NK-92 (cell line): ENCODE measurements around the gene CCDC40.

Source experiments
- DNase-seq: peaks from one replicate; lab custom pipeline; 2025; ENCODE audit not compliant: unreplicated experiment; lab: John Stamatoyannopoulos, UW

The CCDC40 gene

DNA sequence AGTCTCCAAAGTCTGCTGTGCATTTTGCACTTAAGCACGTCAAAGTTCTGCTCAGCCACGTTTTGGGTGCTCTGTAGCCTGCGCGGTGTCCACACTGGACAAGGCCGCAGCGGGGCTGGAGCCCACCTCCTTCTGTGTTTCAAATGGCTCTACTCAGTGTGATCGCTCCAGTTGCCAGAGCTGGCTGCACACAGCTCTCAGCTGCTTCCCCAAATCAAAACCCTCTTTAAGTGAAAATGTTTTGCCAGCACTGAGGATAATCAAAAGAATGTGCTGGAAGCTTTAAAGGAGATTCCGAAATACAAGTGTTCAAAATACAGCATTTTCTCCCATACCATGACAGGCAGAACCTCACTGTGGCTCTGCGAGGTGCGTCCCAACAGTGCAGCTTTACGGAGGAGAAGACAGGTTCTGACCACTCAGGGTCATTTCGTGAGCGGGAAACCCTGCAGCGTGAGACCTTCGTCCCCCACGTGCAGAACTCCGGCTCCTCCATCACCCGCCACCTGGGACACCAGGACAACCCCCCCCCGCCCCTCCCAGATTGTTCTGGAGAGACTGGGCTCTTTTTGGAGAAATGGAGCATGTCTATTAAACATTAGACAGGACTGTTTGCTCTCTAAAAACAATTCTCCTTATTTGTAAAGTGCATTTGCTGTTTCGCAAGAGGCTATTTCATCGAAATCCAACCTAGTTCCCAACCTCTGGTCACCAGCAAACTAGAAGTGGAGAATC, 17.4 kb upstream of the CCDC40 start:
- no peak for DNase-seq

GRCh38 chr17:80021600-80021999, 14.8 kb upstream of the CCDC40 start:
- no peak for DNase-seq

DNA sequence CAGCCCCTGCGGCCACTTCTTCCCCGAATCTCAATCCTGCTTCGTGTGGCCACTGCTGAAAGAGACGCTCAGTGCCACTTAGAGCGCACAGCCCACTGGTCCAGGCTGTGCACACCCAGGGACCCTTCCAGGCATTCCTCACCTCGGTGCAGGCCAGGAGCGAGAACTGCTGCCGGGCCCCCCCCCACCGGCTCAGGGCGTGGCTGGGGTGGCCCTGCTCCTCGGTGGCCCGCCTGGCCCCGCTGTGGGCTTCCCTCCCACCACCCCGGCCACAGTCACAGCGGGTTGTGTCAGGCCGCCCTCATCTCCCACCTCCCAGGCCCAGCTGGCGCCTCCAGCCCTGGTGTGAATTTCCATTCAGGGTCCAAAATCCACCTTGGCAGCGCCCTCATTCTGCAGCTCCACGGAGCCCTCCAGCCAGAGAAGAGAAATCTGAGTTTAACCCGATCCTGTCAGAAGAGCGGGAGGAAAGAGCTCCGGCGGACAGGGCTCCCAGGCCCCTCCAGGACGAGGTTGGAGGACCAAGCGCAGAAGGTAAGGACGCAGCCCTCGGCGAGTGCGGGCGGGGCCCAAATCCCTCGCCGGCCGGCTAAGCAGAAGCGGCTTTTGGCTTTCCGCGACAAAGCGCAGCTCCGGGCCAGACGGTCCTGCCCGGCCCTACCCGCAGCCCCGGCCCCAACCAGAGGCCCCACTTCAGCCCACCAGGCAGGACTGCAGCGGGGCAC, 12.8 kb upstream of the CCDC40 start:
- no peak for DNase-seq

DNA sequence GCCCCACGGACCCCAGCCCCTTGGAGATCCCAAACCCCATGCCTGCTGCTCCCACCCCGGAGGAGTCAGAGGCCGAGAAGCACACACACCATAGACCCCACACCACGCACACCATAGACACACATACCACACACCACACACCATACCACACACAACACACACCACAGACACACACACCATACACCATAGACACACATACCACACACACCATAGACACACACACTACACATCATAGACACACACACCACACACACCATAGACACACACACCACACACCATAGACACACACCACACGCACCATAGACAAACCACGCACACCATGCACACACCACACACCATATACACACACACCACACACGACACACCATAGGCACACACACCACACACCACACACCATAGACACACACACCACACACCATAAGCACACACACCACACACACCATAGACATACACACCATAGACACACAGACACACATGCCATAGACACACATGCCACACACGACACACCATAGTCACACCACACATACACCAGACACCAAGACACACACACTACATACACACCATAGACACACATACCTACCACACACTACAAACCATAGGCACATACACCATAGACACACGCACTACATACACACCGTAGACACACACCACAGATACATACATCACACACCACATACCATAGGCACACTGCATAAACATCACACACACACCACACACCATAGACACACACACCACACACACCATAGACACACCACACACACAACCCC, 12.1 kb upstream of the CCDC40 start:
- DNase-seq: no peak

GRCh38 chr17:80025140-80025539, 11.3 kb upstream of the CCDC40 start:
- no peak for DNase-seq

DNA sequence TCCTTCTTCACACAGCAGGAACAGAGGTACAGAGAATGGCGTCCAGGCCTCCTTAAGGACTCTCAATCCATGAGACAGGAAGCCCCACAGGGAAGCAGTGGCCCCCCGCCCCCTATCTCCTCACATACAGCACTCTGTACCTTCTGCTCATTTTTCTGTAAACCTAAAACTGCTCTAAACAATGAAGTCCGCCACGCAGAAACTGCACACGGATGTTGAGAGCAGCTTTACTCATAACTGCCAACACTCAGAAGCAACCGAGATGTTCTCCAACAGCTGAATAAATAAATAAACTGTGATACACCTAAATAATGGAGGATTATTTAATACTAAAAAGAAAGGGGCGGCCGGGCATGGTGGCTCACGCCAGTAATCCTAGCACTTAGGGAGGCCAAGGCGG, 10.6 kb upstream of the CCDC40 start:
- no peak for DNase-seq

DNA sequence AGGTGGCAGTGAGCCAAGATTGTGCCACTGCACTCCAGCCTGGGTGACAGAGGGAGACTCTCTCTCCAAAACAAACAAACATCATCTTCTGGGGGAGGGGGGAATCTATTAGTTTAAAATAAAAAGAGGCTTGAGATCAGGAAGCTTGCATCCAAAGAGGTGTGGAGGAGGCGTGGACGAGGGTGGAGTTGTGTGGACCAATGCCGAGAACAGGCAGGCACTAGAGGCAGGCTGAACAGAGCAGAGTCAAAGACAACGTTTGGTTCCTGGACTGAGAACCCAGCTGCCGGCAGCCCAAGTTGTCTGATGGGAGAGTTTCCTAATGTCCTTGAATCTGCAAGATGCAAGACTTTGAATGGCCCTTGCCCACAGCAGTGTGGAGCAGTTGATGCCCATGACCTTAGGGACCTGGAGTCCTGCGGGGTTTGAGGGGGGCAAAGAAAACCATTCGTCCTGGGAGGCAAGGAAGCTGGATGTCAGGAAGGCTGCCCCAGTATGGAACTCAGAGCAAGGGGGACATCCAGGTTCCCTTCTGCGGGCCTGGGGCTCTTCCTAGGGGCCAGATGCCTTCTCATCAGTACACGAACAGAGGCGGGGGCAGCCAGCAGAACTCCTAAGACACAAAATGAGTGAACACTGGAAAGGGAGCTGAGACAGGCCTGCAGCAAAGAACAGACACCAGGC, 9.9 kb upstream of the CCDC40 start:
- no peak for DNase-seq

DNA sequence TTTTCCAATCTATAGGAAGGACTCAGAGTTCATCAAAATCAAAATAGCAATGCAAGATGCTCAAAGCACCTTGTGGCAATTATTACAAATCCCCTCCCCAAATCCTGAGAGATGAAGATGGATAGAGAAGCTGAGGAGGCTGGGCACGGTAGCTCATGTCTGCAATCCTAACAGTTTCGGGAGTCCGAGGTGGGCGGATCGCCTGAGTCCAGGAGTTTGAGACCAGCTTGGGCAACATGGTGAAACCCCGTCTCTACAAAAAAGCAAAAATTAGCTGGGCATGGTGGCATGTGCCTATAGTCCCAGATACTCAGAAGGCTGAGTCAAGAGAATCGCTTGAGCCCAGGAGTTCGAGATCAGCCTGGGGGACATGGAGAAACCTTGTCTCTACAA, 9.4 kb upstream of the CCDC40 start:
- DNase-seq: no peak

DNA sequence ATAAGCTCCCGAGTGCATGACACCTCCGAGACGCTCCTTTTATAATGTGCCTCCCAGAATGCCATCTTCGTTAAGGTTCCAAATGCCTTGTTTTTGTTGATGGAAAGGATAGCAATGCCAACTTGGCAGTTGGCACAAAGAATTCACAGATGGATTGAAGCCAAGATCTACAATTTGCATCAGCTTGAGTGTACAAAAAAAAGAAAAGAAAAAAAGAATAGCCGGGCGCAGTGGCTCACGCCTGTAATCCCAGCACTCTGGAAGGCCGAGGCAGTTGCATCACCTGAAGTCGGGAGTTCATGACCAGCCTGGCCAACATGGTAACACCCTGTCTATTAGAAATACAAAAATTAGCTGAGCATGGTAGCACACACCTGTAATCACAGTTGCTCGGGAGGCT, 8.4 kb upstream of the CCDC40 start:
- DNase-seq: no peak

GRCh38 chr17:80029258-80029974, 7.0 kb upstream of the CCDC40 start:
- no peak for DNase-seq

DNA sequence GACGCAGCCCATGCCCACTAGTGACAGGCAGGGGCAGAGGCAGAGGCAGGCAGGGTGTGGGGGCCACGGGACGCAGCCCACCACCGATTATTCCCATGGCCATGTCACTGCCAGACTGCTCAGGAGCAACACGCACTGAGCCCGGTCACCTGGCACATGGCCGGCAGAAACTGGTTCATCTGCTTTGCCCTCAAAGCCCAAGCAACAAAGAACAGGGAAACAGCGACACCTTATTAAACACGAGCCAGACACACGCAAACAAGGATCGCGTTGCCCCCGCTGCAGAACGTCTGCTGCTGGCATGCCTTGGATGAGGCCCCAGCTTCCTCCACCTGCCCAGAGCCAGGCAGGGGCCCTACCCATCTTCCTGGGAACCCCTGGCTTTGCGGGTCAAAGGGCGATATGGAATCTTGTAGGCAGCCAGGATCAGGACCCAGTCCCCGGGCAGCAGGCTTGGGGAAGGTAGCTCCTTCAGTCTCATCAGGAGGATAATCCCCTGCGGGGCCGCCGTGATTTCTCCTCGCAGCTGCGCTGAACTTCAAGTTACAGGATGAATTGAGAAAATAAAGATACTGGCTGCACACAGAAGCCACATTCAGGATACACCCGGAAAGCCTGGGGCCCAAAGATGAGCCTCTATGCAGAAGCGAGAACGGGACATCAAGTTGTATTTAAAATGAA, 5.6 kb upstream of the CCDC40 start:
- DNase-seq: no peak

- DNase-seq: no peak
These were observed 4.6 kb upstream of the CCDC40 start for GRCh38 chr17:80031691-80032430.

- no peak for DNase-seq
These were observed 3.7 kb upstream of the CCDC40 start for GRCh38 chr17:80032614-80033171.

GRCh38 chr17:80033840-80034239, 2.6 kb upstream of the CCDC40 start:
- no peak for DNase-seq

GRCh38 chr17:80034791-80035686, 1.4 kb upstream of the CCDC40 start:
- DNase-seq: no peak

DNA sequence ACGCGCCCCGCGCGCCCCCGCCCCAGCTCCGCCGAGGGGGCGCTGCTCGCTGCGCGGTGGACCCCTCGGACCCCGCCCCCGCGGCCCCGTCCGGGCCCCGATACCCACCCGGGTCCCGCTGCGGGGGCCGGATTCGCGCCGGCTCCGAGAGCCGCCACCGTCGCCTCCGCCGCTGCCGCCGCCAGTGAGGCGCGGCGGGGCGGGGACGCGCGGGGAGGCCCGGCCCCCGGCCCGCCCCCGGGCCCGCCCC, 830 bp upstream of the CCDC40 start, which contains the start of gene TBC1D16:
Gene TBC1D16 (minus strand): TSS at position 186 of the 250 bp plus-strand sequence. CDS start 22,325 bp downstream, outside the sequence.
- no peak for DNase-seq

DNA sequence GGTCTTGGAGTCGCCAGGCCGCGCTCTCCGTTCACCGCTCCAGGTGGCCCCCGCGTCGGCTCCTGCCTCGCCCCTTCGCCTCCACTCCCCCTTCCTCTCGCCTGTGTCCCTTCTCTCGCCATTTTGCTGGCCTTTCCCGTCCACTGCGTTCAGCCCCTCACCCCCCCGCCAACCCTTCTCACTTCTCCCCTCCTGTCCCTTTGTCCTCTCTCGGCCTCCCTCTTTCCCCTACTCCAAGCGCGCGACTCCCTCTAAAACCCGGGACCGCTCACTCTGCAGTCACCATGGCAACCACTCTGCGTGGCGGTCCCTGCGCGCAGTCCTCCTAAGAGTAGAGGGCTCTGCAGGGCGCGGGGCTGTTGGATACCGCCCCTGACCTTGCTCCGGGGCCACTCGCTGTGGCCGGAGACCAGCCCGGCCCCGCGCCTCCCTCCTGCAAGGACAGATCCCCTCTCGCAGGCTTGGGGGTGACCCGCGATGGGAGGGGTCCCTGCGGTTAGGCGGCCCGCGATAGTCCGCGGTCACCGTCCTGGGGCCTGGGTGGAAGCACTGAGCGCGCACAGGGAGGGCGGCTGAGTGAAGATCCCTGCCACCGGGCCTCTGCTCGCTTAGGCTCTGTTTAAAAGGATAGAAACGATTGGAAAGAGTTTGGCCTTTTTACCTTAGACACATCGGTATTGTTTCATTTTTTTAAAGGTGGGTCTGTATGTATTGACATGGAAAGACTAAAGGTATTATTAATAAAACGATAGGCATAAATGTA, 454 bp downstream of the CCDC40 start:
- no peak for DNase-seq

DNA sequence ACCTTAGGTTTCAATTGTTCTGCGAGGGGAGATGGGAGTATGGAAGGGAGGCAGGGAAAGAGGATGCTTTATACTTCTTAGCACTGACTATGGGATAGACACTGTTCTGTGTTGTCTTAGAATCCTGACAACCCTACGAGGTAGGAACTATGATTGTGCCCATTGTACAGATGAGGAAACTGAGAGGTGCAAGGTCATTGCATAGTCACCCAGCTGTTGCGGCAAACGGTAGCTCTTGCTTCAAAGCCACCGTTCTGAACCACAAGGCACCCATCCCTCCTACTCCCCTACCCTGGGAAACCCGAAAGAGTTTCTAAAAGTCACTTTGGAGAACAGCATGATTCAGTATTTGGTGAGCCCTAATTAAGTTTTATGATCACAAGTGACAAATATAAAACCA, 7.5 kb downstream of the CCDC40 start:
- DNase-seq: no peak
